ENCODE measurements around the gene GID4. TPM values are rescaled to one million over a fixed set of nuclear protein-coding genes. Genes with fewer than 3 reads are reported as not detected.

The GID4 gene
- total and polyA plus RNA-seq, 9 donors = 6.0 to 14.4 (median 11.2) TPM

DNA sequence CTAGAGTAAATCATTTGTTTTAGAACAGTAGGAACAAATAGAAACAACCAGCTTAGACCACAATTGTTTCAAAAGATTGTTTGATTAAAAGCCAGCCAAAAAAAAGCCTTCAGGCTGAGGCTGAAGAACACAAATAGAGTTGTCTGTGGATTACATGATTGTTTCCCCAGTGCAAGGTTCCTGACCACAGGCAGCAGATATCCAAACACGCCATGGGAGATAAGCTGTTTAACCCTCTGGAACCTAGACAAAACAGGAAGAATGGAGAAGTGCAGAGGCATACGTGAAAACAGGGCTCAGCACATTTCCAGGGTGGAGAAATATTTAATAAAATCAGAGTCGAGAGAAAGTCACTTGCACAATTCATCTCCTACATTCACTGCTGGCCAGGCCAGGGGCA, 21.2 kb upstream of the GID4 start:
- DNase-seq = no peak
- Histone ChIP-seq H3K36me3 (no peaks in the 10 kb centered on the region), H3K27ac (no peak overlapping the region)

DNA sequence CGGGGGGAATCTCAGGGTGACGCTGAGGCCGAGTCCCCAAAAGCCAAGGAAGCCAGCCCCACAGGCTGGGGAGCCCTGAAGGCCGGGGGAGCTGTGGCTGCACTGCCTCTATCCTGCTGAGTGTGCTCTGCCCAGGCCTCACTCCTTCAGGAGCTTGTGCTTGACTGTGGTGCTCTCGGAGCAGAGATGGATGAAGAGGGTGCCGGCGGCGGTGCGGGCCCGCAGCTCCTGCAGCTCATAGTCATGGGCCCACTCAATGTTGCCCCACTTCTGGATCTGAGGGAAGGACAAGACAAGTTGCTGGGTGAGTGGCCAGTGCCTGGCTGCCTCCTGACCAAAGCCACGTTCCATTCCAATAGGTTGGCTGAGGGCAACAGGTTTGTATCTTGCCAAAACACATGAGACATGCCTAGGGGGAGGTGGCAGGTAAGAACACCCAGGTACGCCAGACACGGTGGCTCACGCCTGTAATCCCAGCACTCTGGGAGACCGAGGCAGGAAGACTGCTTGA, 20.7 kb upstream of the GID4 start:
- no peak overlapping the region for H3K27ac ChIP-seq
- no peaks in the 10 kb centered on the region for H3K27me3 ChIP-seq
- no peak for TF ChIP-seq POLR2A (IDR thresholded peaks at IDR 0.05)
- TF ChIP-seq EP300 (IDR thresholded peaks at IDR 0.05) = no peak
- TF ChIP-seq, protein P1, sequence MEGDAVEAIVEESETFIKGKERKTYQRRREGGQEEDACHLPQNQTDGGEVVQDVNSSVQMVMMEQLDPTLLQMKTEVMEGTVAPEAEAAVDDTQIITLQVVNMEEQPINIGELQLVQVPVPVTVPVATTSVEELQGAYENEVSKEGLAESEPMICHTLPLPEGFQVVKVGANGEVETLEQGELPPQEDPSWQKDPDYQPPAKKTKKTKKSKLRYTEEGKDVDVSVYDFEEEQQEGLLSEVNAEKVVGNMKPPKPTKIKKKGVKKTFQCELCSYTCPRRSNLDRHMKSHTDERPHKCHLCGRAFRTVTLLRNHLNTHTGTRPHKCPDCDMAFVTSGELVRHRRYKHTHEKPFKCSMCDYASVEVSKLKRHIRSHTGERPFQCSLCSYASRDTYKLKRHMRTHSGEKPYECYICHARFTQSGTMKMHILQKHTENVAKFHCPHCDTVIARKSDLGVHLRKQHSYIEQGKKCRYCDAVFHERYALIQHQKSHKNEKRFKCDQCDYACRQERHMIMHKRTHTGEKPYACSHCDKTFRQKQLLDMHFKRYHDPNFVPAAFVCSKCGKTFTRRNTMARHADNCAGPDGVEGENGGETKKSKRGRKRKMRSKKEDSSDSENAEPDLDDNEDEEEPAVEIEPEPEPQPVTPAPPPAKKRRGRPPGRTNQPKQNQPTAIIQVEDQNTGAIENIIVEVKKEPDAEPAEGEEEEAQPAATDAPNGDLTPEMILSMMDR (IDR thresholded peaks at IDR 0.05) = no peak
- DNase-seq = no peak
- no peaks in the 10 kb centered on the region for H3K36me3 ChIP-seq
- peaks cover 5% of the 10 kb centered on the region for H3K4me1 ChIP-seq (ENCODE audit: insufficient read depth)
- WGBS, 3 donors = 79 to 91% (median 87%) methylated on average over 15 of the region's 15 CpGs
- intact Hi-C loops (cut with DNase I) = loop anchor here in 1 of 4 donors (10.0 kb wide), 1 partner anchor 144 kb away; no protein-coding TSS in a partner anchor
- H3K9me3 ChIP-seq = no peaks in the 10 kb centered on the region
- H3K4me3 ChIP-seq = no peak overlapping the region

More for the DNA sequence above, 21.2 kb upstream of the GID4 start:
- Histone ChIP-seq H3K27me3 (no peaks in the 10 kb centered on the region), H3K4me1 (ENCODE audit: insufficient read depth) (peaks cover 5% of the 10 kb centered on the region), H3K4me3 (no peak overlapping the region), H3K9me3 (no peaks in the 10 kb centered on the region)
- WGBS, 3 donors = 8 to 31% (median 13%) methylated on average over 3 of the region's 3 CpGs
- intact Hi-C loops (cut with DNase I) = loop anchor here in 1 of 4 donors (10.0 kb wide), 1 partner anchor 143 kb away; no protein-coding TSS in a partner anchor
- TF ChIP-seq EP300 (IDR thresholded peaks at IDR 0.05) (no peak), POLR2A (IDR thresholded peaks at IDR 0.05) (no peak)
- TF ChIP-seq, protein P1 (IDR thresholded peaks at IDR 0.05) = no peak

DNA sequence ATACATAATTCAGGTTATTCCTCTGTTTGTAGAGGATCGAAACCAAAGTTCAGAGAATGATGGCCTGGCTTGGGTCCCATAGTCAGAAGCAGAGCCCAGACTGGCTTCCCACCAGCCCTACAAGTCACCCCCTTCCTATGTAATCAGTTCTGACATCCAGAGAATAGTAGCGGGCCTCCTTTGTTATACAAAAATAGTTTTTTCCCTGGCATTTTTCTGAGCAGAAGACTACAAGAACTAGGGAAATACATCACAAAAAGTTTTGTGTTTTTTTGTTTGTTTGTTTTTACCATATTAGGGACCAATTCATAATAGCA, 19.4 kb upstream of the GID4 start:
- Histone ChIP-seq H3K36me3 (no peaks in the 10 kb centered on the region), H3K27me3 (no peaks in the 10 kb centered on the region), H3K4me1 (ENCODE audit: insufficient read depth) (peaks cover 5% of the 10 kb centered on the region), H3K9me3 (no peaks in the 10 kb centered on the region), H3K4me3 (no peak overlapping the region), H3K27ac (no peak overlapping the region)
- no peak for DNase-seq
- TF ChIP-seq, protein P1 (IDR thresholded peaks at IDR 0.05) = no peak
- no peak for TF ChIP-seq POLR2A (IDR thresholded peaks at IDR 0.05)
- no peak for TF ChIP-seq EP300 (IDR thresholded peaks at IDR 0.05)
- intact Hi-C loops (cut with DNase I) = loop anchor here in 2 of 4 donors (10.0 kb wide), 2 partner anchors 135 to 145 kb away; no protein-coding TSS in a partner anchor
- 69 to 86% (median 81%) methylated on average over 2 of the region's 2 CpGs for WGBS, 3 donors

GRCh38 chr17:18020971-18021370, 18.2 kb upstream of the GID4 start:
- H3K36me3 ChIP-seq = no peaks in the 10 kb centered on the region
- no peak overlapping the region for H3K27ac ChIP-seq
- H3K9me3 ChIP-seq = no peaks in the 10 kb centered on the region
- H3K4me1 ChIP-seq (ENCODE audit: insufficient read depth) = peaks cover 5% of the 10 kb centered on the region
- TF ChIP-seq POLR2A (IDR thresholded peaks at IDR 0.05) (no peak), EP300 (IDR thresholded peaks at IDR 0.05) (no peak)
- TF ChIP-seq, protein P1 (IDR thresholded peaks at IDR 0.05) = no peak
- intact Hi-C loops (cut with DNase I) = loop anchor here in 1 of 4 donors (10.0 kb wide), 1 partner anchor 136 kb away; no protein-coding TSS in a partner anchor
- no peak for DNase-seq
- H3K4me3 ChIP-seq = no peak overlapping the region
- WGBS, 3 donors = 97 to 98% (median 98%) methylated on average over 6 of the region's 6 CpGs
- H3K27me3 ChIP-seq = no peaks in the 10 kb centered on the region
